BE2C (cell line): ENCODE measurements around the gene SEMA3B.

Source experiments
- DNase-seq: peaks from one replicate; pipeline ENCODE4 v3.0.0-alpha.2; 2020
- H3K27me3 ChIP-seq: fragments of 250-450 bp; sonication (Bioruptor Pico); 2 replicates; pipeline ENCODE4 v1.5.1; 2020; ENCODE audit warnings: mild to moderate bottlenecking
- H3K36me3 ChIP-seq: fragments of 250-450 bp; sonication (Bioruptor Pico); 2 replicates; pipeline ENCODE4 v1.5.1; 2020; ENCODE audit warnings: mild to moderate bottlenecking
- H3K4me1 ChIP-seq: fragments of 250-450 bp; sonication (Bioruptor Pico); 2 replicates; pipeline ENCODE4 v1.5.1; 2020
- H3K4me3 ChIP-seq: 2 replicates; pipeline ENCODE4 v1.5.1; 2011; ENCODE audit warnings: low read depth, low read length
- H3K9me3 ChIP-seq: fragments of 250-450 bp; sonication (Bioruptor Pico); 2 replicates; pipeline ENCODE4 v1.5.1; 2020
- TF ChIP-seq, protein P1 (sequence below): IDR thresholded peaks from 2 replicates; pipeline ENCODE4 v1.5.1; 2012; ENCODE audit warnings: mild to moderate bottlenecking, low read depth, low read length

Gene SEMA3B

DNA sequence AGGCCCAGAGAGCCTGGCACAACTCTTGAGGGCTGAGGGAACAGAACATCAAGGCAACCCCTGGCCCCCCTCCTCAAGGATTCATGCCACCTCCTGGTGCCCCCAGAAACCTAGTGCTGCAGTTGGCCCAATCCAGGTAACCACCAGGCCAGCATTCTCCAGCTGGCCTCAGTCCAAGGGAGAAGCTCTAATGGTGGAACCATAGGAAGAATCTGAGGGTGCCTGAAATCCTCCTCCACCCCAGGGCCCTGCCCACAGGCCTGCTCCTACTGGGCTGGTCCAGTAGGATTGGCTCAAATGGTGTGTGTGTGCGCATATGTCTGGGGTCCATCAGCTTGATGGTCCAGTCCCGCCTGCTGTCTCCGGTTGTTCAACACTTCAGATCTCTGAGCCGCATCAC lies 45.9 kb downstream of the SEMA3B start:
- H3K36me3 ChIP-seq = peaks cover 14% of the 10 kb centered on the region
- H3K27me3 ChIP-seq = no peaks in the 10 kb centered on the region
- no peak for DNase-seq
- TF ChIP-seq, protein P1, sequence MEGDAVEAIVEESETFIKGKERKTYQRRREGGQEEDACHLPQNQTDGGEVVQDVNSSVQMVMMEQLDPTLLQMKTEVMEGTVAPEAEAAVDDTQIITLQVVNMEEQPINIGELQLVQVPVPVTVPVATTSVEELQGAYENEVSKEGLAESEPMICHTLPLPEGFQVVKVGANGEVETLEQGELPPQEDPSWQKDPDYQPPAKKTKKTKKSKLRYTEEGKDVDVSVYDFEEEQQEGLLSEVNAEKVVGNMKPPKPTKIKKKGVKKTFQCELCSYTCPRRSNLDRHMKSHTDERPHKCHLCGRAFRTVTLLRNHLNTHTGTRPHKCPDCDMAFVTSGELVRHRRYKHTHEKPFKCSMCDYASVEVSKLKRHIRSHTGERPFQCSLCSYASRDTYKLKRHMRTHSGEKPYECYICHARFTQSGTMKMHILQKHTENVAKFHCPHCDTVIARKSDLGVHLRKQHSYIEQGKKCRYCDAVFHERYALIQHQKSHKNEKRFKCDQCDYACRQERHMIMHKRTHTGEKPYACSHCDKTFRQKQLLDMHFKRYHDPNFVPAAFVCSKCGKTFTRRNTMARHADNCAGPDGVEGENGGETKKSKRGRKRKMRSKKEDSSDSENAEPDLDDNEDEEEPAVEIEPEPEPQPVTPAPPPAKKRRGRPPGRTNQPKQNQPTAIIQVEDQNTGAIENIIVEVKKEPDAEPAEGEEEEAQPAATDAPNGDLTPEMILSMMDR = no peak
- no peaks in the 10 kb centered on the region for H3K4me1 ChIP-seq
- no peaks in the 10 kb centered on the region for H3K9me3 ChIP-seq
- no peak overlapping the region for H3K4me3 ChIP-seq

GRCh38 chr3:50316657-50317242 lies 47.8 kb downstream of the SEMA3B start:
- Histone ChIP-seq H3K36me3 (peaks cover 17% of the 10 kb centered on the region), H3K27me3 (no peaks in the 10 kb centered on the region), H3K9me3 (no peaks in the 10 kb centered on the region), H3K4me1 (no peaks in the 10 kb centered on the region; the same call in none of the 2 replicates), H3K4me3 (no peak overlapping the region)
- DNase-seq = no peak
- TF ChIP-seq, protein P1 = no peak

DNA sequence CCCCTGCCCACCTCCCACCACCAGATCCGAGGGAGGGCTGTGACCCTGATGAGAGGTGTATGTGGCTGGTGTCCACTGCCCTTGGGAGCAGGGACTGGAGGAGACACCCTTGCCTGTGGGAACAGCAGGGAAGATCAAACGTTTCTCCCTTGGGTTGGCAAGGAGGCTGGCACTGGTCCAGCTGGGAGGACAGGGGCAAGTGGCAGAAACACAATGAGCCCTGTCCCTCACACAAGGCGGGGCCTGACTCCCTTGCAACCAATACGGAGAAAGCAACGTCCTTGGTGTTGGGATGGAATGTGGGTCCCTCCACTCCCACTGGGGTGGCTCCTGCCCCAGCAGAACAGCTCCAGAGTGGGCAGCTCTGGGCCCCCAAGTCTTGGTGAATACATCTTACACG lies 48.4 kb downstream of the SEMA3B start:
- Histone ChIP-seq H3K4me1 (peaks cover 3% of the 10 kb centered on the region), H3K27me3 (no peaks in the 10 kb centered on the region), H3K4me3 (no peak overlapping the region), H3K9me3 (no peaks in the 10 kb centered on the region), H3K36me3 (peaks cover 17% of the 10 kb centered on the region)
- no peak for DNase-seq
- TF ChIP-seq, protein P1 = no peak

GRCh38 chr3:50318163-50318562 lies 49.2 kb downstream of the SEMA3B start:
- Histone ChIP-seq H3K4me3 (no peak overlapping the region), H3K9me3 (no peaks in the 10 kb centered on the region), H3K36me3 (peaks cover 17% of the 10 kb centered on the region), H3K27me3 (no peaks in the 10 kb centered on the region), H3K4me1 (peaks cover 3% of the 10 kb centered on the region)
- TF ChIP-seq, protein P1 = no peak
- DNase-seq = no peak

GRCh38 chr3:50318615-50319014 lies 49.7 kb downstream of the SEMA3B start:
- no peaks in the 10 kb centered on the region for H3K27me3 ChIP-seq
- TF ChIP-seq, protein P1 = no peak
- no peaks in the 10 kb centered on the region for H3K9me3 ChIP-seq
- peaks cover 17% of the 10 kb centered on the region for H3K36me3 ChIP-seq
- no peak for DNase-seq
- H3K4me1 ChIP-seq = peaks cover 3% of the 10 kb centered on the region
- H3K4me3 ChIP-seq = no peak overlapping the region

DNA sequence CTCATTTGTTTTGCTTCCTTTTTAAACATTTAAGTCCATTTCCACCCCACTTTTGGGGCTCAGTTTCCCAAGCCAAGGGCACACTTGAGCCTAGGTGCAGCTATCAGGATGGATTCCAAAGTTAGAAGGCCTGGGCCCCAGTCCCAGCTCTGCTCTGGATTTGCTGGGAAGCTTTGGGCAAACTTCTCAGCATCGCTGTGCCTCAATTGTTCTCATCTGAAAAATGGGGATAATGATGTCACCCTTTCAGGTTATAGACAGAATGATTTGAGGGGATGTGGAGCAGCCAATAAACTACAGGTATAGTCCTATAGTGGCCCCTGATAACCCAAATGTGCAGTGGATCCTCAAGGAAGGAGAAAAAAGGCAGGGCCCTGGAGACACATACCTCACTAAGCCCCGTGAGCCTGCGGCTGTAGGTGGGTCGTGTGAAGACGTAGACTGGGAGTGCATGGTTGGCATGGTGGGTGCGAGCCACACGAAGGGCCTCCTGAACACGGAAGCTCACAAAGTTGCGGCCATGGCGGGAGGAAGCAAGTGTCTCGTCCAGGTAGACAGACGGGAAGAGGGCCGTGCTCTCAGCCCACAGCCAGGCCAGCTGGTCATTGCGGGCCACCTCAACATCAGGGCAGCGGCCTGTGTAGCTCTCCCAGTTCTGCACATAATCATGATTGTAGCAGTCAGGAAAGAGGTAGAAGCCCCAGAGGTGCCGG lies 50.4 kb downstream of the SEMA3B start:
- no peak for DNase-seq
- Histone ChIP-seq H3K27me3 (no peaks in the 10 kb centered on the region), H3K9me3 (no peaks in the 10 kb centered on the region), H3K36me3 (peaks cover 17% of the 10 kb centered on the region), H3K4me3 (no peak overlapping the region), H3K4me1 (peaks cover 3% of the 10 kb centered on the region)
- TF ChIP-seq, protein P1 = no peak
